Tibial nerve (tissue), 3 donors: ENCODE results near the gene PLCB4.

Source experiments
- CTCF ChIP-seq, 5 experiments: fragments of 200-600 bp in 3 of 5; fragments of 450-650 bp in 2 of 5; sonication (generic) in 3 of 5; IDR thresholded peaks; one replicate each; pipeline ENCODE4 v1.5.1; 2016 to 2019; ENCODE audit warnings: antibody characterized with exemption in 5 of 5, mild to moderate bottlenecking in 3 of 5, moderate library complexity in 2 of 5
- POLR2A ChIP-seq, 2 donors: fragments of 450-650 bp; IDR thresholded peaks; one replicate each; pipeline ENCODE4 v1.6.1; 2017; ENCODE audit warnings: antibody characterized with exemption in 2 of 2, mild to moderate bottlenecking in 2 of 2, moderate library complexity in 2 of 2

DNA sequence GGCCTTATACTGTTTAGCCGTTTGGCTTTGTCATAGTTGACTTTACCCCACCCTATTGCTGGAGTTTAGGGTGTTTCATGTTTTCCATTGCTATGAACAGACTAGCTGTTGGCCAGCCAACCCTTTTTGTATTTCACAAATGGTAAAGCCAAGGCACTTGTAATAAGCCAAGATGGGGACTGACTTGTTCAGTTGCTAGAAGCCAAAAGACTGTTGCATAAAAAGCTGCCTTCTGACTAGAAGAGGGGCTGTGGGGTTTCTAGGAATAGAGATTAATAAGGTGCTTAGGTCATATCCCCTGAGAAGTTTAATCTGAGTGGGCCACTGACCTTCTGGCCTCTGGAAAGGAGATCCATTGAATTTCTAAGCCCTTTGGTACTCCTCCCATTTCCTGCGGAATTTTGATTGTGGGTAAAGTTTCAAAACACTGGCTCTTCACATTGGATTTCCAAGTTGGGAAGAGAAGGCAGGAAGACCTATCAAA, 211.1 kb downstream of the PLCB4 start:
- no peak for TF ChIP-seq CTCF (IDR thresholded peaks at IDR 0.05)
- TF ChIP-seq POLR2A (IDR thresholded peaks at IDR 0.05) = no peak
